ENCODE data around the gene ADARB1. TPM values are rescaled to one million over a fixed set of nuclear protein-coding genes. Genes with fewer than 3 reads are reported as not detected.

Gene ADARB1
- polyA plus RNA-seq, 1 donor = 24.0 TPM

GRCh38 chr21:45097827-45098387 is 23.5 kb downstream of the ADARB1 start:
- no peak for DNase-seq

GRCh38 chr21:45098867-45099266 is 24.5 kb downstream of the ADARB1 start:
- no peak for DNase-seq

- DNase-seq = no peak
Measured at GRCh38 chr21:45099571-45099970, 25.2 kb downstream of the ADARB1 start.

GRCh38 chr21:45100866-45101265 is 26.5 kb downstream of the ADARB1 start:
- DNase-seq = no peak

DNA sequence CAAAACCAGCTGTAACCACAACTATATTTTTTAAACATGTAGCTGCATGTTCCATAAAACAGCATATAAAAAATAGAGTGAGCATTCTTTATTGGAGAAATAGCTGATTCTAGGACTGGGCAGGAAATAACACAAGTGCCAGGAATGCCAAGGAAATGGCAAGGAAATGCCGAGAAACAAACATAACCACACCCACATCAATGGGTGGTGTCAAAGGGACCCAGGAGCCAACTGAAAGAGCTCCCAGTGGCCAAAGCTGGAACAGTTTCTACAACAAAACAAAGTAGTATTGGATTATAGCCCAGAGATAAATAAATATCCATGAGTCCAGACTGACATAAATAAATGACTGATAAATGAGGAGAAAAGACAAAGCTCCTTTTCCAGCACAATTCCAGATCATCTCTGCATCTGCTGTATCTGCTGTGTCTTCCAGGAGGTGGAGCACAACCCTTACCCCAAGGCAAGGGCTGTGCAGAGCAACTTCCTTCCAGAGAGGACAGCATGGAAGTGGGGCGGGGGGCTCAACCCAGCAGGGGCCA is 28.1 kb downstream of the ADARB1 start:
- DNase-seq = no peak

GRCh38 chr21:45103971-45104520 is 29.7 kb downstream of the ADARB1 start:
- DNase-seq = no peak

- no peak for DNase-seq
Measured at GRCh38 chr21:45104560-45104959, 30.2 kb downstream of the ADARB1 start.

- no peak for DNase-seq
Measured at GRCh38 chr21:45105906-45106485, 31.6 kb downstream of the ADARB1 start.

DNA sequence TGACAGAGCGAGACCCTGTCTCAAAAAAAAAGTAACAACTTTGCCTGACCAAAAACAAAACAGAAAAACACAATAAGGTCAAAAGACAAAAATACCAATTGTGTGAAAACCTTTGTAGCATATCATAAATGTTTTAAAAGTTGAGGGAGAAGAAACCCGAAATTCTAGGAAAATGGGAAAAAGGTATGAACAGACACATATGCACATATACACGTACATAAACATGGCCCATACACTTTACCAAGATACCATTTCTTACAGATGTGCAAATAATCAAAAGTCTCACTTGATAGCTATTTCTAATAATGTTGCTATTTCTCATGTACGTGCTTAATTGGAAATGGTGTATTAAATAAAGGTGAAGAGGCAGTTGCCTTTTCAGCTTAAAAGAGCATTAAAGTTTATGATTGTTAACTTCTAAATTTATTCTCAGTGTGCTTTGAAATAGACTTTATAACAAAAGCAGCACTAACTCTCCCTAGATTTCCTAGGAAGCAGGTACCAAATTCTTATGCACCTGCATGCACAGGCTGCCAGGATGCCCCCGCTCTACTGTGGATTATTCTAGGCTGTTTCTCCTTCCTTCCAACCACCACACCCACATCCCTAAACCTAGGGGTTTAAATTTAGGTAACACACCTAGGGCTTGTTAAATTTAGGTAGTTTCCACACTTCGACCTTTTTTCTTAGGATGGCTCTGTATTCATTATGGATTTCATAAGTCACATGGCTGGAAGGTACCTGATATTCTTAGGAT is 33.8 kb downstream of the ADARB1 start:
- DNase-seq = no peak

GRCh38 chr21:45108808-45109781 is 34.7 kb downstream of the ADARB1 start:
- no peak for DNase-seq

DNA sequence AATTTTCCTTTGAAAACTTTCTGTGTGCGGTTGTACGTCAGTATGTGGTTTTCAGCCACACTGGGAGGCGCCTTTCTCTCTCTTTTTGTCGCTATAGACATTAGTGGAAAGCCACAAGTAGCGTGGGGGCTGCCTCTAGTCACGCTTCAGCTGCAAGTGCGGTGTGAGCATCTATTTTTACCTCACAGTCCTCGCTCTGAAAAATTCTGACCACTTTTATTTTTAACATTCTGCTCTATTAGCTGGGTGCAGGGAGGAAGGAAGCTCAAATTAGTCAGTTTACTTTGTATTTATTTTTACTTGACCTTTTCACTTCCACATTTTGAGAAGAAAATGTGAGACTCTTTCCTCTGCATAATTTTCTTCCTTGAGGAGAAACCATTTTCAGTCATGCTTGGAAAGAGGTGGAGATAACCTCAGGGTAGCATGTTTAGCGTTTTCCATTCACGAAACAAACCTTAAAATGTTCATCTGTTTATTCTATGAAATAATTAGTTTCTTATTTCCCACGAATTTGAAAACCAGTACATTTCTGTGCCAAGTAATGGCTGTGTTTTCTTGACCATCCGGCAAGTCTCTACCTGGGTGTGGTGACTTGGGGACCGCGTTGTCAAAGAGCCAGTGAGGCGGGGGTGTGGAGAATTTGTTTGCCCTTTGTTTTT is 35.6 kb downstream of the ADARB1 start:
- no peak for DNase-seq

DNA sequence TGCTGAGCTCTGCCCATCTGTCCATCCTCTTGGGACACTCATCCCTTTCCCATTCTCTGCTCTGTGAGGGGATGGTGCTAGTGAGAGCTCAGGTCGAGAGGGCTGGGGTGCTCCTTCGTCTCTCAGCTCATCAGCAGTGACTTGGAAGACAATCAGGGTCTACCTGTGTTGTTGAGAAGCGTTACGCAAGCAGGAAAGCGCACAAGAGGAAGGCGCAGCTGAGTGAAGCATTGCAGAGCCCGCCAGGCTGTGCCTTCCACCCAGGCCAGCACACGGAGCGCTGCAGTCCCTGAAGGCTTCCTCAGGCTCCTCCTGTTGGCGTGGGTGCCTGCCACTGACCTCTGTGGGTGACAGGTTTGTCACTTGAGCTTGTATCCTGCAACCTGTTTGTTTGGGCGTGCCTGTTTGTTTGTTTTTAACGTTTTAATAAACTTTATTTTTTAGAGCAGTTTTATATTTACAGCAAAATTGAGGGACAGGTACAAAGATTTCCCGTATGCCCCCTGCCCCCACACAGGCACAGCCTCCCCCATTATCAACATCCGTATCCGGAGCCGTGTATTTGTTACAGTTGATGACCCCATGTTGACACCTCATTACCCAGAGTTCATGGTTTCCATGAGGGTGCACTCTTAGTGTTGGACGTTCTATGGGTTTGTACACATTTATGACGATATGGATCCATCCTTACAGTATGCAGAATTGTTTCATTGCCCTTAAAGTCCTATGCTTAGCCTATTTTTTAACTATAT is 36.7 kb downstream of the ADARB1 start:
- no peak for DNase-seq

- no peak for DNase-seq
Measured at GRCh38 chr21:45111703-45112102, 37.3 kb downstream of the ADARB1 start.

- DNase-seq = no peak
Measured at GRCh38 chr21:45112371-45112770, 38.0 kb downstream of the ADARB1 start.

GRCh38 chr21:45113543-45113942 is 39.2 kb downstream of the ADARB1 start:
- no peak for DNase-seq

DNA sequence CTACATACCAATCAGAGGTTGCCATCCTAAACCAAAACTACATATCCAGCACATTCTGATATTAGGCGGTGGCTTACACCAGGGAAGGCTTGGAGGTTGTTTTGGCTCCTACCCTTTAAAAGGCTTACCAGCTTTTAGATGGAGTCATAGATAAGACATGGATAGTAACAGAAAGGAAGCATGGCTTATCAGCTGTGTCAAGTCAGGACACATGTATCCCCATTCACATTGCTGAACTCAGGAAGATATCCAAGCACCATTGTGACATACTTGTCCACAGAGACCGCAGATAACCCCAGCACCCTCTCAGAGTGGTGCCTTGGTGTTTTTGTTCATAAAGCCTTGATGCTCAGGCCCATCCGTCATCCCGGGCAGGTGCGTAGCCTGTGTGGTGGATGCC is 39.7 kb downstream of the ADARB1 start:
- no peak for DNase-seq

DNA sequence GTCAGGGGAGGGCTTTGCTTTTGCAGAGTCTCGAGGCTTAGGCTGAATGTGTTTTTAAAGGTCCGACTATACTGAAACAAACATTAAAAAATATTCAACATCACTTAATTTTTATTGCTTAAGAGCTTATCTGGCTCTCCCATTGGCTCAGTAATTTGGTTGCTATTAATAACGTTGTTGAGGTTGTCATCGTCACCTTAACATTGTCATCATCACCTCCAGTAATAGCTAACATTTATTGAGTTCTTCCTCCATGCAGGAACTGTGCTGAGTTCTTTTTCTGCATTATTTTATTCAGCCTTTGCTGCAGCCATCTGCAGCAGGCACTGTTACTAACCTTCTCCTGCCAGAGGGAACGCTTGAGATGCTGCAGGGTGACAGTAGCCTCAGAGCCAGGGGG is 40.1 kb downstream of the ADARB1 start:
- no peak for DNase-seq

GRCh38 chr21:45115141-45115540 is 40.8 kb downstream of the ADARB1 start:
- no peak for DNase-seq

DNA sequence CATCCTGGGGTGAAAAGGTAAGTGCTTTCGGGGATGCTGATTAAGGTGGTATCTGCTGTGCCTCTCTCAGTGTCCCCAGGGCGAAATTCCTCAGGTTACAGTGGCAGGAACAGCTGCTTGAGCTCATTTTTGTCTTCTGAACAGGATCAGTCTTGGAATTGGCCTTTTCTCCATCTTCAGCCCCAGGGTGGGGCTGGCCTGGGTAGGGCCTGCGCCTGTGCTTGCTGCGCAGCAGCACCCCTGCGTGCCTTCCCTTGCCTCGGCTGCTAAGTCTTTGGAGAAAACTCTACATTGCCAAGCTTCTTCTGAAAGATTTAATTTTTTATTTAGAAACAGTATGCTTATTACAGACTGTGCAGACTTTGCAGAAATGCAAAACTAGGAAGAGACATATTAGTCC is 41.7 kb downstream of the ADARB1 start:
- no peak for DNase-seq

GRCh38 chr21:45117314-45117713 is 42.9 kb downstream of the ADARB1 start:
- DNase-seq = no peak

DNA sequence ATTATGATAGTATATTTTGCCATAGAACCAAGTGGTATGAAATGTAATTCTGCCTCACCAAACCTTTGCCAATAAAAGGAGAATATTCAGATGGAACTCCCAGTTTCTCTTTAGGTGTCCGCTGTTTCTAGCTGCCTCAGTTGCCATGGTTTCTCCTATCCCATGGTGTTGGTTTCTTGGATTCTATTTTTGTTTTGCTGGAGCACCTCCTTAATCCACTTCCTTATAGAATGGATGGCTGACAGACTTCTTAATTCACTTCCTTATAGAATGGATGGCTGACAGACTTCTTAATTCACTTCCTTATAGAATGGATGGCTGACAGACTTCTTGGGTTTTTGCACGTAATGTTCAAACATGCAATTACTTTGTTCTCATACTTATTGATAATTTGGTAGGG is 43.7 kb downstream of the ADARB1 start:
- no peak for DNase-seq
